Peyer's patch (tissue), 4 donors: ENCODE data around the gene KCNA10. TPM values are rescaled to one million over a fixed set of nuclear protein-coding genes. Genes with fewer than 3 reads are reported as not detected.

Source experiments
- DNase-seq, 3 donors: peaks; one replicate each; pipeline ENCODE4 v3.0.0-alpha.2; 2017 to 2019
- H3K27ac ChIP-seq, 4 donors: fragments of 200-600 bp; sonication (generic); one replicate each; pipeline ENCODE4 v1.5.1; 2016 to 2019
- H3K27me3 ChIP-seq, 2 donors: fragments of 200-600 bp; sonication (generic); one replicate each; pipeline ENCODE4 v1.5.1; 2019
- H3K36me3 ChIP-seq, 3 donors: fragments of 200-600 bp; sonication (generic); one replicate each; pipeline ENCODE4 v1.5.1; 2016 to 2019
- H3K4me1 ChIP-seq, 4 donors: fragments of 200-600 bp; sonication (generic); one replicate each; pipeline ENCODE4 v1.5.1; 2016 to 2019
- H3K4me3 ChIP-seq, 4 donors: fragments of 200-600 bp; sonication (generic); 1 replicate in 3 of 4; 2 replicates in 1 of 4; pipeline ENCODE4 v1.5.1; 2016 to 2019; ENCODE audit warnings: mild to moderate bottlenecking in 1 of 4
- H3K9me3 ChIP-seq, 4 donors: fragments of 200-600 bp; sonication (generic); one replicate each; pipeline ENCODE4 v1.5.1; 2016 to 2019; ENCODE audit warnings: mild to moderate bottlenecking in 1 of 4
- CTCF ChIP-seq, 6 experiments: fragments of 450-650 bp in 4 of 6; fragments of 200-600 bp in 2 of 6; sonication (generic) in 1 of 6; IDR thresholded peaks; one replicate each; pipeline ENCODE4 v1.5.1; 2017 to 2019; ENCODE audit warnings: antibody characterized with exemption in 6 of 6, mild to moderate bottlenecking in 3 of 6, moderate library complexity in 1 of 6
- POLR2A ChIP-seq, 2 donors: fragments of 450-650 bp; IDR thresholded peaks; one replicate each; pipeline ENCODE4 v1.5.1; 2017; ENCODE audit warnings: antibody characterized with exemption in 2 of 2, mild to moderate bottlenecking in 2 of 2, moderate library complexity in 2 of 2
- total RNA-seq, 4 donors: library from RNA; depleted of rRNA; stranded (reverse); fragments of >200 nt; gene quantifications; one replicate each; pipeline ENCODE4 v1.1.0, GENCODE V29; 2016

Gene KCNA10
- total RNA-seq, 4 donors from 2014 or later, result not detected

- Histone ChIP-seq H3K4me1 (no peaks in the 10 kb centered on the region), H3K27ac (no peak overlapping the region), H3K36me3 (no peaks in the 10 kb centered on the region), H3K4me3 (no peak overlapping the region), H3K27me3 (no peaks in the 10 kb centered on the region), H3K9me3 (no peaks in the 10 kb centered on the region)
- no peak for TF ChIP-seq CTCF (IDR thresholded peaks at IDR 0.05)
- TF ChIP-seq POLR2A (IDR thresholded peaks at IDR 0.05), result no peak
- DNase-seq, result no peak
Measured at GRCh38 chr1:110471131-110471530, 47.8 kb downstream of the KCNA10 start.

Other genes starting within 250 kb of the KCNA10 start
- 10 to 100 TPM; 49.2 to 97.6 (median 80.9) TPM for gene RBM15, start 179.8 kb downstream of the KCNA10 start, total RNA-seq
- gene SLC16A4, start 128.1 kb downstream of the KCNA10 start, total RNA-seq, result 10 to 100 TPM; 10.1 to 26.1 (median 13.0) TPM
- gene LAMTOR5, start 111.5 kb downstream of the KCNA10 start, total RNA-seq, result 10 to 100 TPM; 45.1 to 99.0 (median 65.5) TPM
- gene PROK1, start 68.0 kb downstream of the KCNA10 start, total RNA-seq, result not detected
- under 1 TPM in 2 of 4 donors, not detected in 2; 0.38 to 0.40 TPM for gene KCNA2, start 87.2 kb upstream of the KCNA10 start, total RNA-seq
- 10 to 100 TPM in 1 of 4 donors, 1 to 10 TPM in 3; 2.2 to 21.5 (median 2.9) TPM for gene KCNA3, start 155.8 kb upstream of the KCNA10 start, total RNA-seq